ENCODE measurements around the gene ZNF367.

DNA sequence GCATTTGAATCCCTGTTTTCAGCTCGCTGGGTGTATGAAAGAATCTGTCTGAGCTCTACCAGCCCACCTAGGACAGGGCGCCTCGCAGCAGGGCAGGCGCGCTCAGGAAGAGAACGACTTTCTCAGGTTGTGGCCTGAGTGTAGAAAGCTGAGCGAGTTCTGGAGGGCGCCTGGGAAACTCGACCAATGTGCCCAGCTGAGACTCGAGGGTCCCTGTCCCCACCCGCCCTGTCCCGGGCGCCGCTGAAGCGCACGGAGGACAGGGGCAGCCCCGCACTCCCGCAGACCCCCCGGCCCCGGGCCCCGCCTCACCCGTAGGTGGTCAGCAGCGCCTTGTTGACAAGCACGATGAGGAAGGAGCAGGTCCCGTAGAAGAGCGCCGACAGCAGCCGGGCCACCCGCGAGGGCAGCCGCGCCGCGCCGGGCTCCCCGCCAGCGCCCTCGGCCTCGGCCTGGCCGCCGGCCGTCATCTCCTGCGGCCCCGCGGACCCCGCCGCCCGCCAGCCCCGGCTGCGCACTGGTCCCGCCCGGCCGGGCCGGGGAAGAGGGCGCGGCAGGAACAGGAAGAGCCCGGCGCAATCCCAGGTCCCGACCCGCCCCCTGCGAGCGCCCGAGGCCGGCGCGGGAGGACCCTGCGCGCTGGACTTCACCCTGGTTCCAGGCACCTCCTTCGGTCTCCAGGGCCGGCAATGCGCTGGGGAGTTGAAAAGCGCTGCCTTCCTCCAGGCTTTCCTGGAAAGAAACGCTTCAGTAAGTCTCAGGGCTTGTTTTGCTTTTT is 34.8 kb downstream of the ZNF367 start, which contains the start of gene SLC35D2:
- TF ChIP-seq CTCF (IDR thresholded peaks at IDR 0.05), result no peak
- TF ChIP-seq POLR2A (IDR thresholded peaks at IDR 0.05), result peak in 2 of 4 donors; percentile 28 to 45
